NCI-H526 treated with DMSO at 0.1 percent for 48 hours (cell line): ENCODE data around the gene TRMT44.
"Not testable (repeated sequence)": the region's sequence is repeated elsewhere in the genome, so short reads cannot be mapped to it uniquely, and the experiment has no call there.

Experiments used
- DNase-seq: peaks from one replicate; lab custom pipeline; 2025; lab: John Stamatoyannopoulos, UW

Gene TRMT44

GRCh38 chr4:8407316-8407715 lies 33.3 kb upstream of the TRMT44 start:
- no peak for DNase-seq

DNA sequence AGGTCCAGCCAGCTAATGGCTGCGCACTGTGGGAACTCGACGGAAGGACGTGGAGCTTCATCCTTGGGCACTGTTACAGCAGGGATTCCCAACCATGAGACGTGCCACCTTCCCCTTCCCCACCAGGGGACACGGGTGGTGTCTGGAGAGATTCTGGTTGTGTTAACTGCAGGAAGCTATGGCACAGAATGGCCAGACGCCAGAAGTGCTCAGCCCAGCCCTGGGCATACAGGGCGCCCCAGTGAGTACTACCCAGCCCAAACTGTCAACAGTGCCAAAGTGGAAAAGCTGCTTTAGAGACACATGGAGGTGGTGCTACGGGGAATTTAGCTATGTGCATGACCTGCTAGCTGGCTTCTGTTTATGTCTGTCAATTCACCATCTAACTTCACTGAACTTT lies 32.8 kb upstream of the TRMT44 start:
- DNase-seq, result no peak

GRCh38 chr4:8409264-8410065 lies 31.1 kb upstream of the TRMT44 start:
- no peak for DNase-seq

DNA sequence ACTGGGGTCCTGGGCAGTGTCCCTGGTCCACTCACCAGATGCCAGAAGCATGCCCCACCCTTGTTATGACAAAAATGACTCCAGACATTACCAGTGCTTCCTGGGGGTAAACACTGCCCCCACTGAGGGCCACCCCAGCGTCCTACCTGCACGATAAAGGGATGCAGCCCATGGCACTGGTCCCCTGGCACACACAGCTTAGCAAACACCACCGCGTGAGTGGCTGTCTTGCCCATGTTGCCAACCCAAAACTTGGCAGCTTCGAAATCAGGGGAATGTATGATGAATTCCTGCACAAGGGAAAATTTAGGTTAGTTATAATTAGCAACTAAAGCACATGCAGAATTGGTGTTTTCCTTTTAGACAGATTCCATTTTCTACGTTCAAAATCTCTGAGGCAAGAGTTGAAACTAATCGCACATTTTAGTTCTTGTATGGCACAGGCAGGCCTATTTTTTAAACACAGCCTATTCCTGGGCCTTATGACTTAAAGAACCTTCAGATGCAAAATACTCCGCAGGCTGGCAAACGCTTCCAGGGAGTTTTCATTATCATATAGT lies 30.4 kb upstream of the TRMT44 start:
- no peak for DNase-seq

- peak; percentile 94 for DNase-seq
Observed at GRCh38 chr4:8410641-8411271, 29.8 kb upstream of the TRMT44 start.

GRCh38 chr4:8411351-8412180 lies 29.0 kb upstream of the TRMT44 start:
- no peak for DNase-seq

GRCh38 chr4:8412288-8412687 lies 28.3 kb upstream of the TRMT44 start:
- DNase-seq, result no peak

DNA sequence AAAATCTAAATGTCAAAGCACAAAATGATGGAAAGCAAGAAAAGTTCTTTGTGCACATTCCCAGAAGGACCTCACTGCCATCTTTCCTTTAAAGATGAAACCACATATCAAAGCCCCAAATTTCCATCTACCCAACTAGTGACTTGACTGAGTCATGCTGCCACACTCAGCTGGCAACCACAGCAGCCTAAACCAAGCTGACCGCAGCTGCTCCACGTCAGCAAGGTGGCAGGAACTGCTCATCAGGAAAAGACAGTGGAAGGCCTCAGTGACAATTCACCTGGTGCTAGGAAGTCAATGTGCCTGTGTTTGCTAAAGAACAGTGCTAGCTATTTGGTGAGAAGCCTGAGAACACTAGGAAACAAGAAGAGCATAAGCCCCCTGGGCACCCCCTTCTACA lies 26.2 kb upstream of the TRMT44 start:
- no peak for DNase-seq

GRCh38 chr4:8417071-8417614 lies 23.4 kb upstream of the TRMT44 start:
- DNase-seq, result no peak

- no peak for DNase-seq
Observed at GRCh38 chr4:8419222-8420041, 21.1 kb upstream of the TRMT44 start.

DNA sequence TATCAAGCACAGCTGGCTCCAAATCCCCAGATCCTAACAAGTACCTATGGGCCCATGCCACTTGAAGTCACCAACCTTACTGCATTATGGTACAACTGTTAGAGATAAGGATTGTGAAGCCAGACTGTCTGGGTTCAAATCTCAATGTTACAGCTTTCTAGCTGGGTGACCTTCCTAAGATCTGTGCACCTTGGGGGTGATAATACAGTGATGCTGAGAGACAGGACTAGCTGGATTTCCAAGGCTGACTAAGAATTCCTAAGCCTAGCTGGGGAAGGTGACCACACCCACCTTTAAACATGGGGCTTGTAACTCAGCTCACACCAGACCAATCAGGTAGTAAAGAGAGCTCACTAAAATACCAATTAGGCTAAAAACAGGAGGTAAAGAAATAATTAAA lies 20.4 kb upstream of the TRMT44 start:
- DNase-seq, result not testable (repeated sequence)

- DNase-seq, result no peak
Observed at GRCh38 chr4:8422327-8422726, 18.2 kb upstream of the TRMT44 start.

DNA sequence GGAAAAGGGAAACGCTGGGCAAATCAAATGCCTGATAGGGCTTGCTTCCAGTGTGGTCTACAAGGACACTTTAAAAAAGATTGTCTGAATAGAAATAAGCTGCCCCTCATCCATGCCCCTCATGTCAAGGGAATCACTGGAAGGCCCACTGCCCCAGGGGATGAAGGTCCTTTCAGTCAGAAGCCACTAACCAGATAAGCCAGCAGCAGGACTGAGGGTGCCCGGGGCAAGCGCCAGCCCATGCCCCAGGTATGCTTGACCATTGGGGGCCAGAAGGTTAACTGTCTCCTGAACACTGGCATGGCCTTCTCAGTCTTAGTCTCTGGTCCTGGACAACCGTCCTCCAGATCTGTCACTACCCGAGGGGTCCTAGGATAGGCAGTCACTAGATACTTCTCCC lies 17.8 kb upstream of the TRMT44 start:
- no peak for DNase-seq

DNA sequence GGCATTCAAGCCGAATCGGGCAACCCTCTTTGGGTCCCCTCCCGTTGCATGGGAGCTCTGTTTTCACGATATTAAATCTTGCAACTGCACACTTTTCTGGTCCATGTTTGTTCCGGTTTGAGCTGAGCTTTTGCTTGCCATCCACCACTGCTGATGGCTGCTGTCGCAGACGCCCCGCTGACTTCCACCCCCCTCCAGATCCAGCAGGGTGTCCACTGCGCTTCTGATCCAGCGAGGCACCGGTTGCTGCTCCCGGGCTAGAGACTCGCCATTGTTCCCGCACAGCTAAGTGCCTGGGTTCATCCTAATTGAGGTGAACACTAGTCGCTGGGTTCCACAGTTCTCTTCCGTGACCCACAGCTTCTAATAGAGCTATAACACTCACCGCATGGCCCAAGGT lies 13.3 kb upstream of the TRMT44 start:
- no peak for DNase-seq

DNA sequence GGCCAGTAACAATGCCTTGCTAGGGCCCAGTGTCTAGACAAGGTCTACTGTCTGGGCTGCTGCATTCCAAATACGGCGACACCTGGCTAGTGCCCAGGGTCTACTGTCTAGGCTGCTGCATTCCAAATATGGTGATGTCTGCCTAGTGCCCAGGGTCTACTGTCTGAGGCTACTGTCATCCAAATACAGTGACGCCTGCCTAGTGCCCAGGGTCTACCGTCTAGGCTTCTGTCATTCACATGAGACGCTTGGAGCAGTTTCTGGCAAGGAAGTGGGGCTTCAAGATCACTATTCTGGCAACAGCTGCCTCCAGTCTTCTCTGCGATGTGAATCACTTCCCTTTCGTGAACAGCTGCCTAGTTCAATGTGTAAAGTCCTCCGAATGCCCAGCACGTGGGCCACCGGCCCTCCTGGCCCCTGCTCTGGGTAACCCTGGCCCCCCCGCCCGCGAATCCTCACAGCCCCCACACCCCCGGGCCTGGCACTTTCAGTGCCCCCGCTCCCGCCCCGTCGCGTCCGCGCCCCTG lies 12.8 kb upstream of the TRMT44 start:
- no peak for DNase-seq

GRCh38 chr4:8428288-8429097 lies 12.1 kb upstream of the TRMT44 start:
- DNase-seq, result peak; percentile 57

DNA sequence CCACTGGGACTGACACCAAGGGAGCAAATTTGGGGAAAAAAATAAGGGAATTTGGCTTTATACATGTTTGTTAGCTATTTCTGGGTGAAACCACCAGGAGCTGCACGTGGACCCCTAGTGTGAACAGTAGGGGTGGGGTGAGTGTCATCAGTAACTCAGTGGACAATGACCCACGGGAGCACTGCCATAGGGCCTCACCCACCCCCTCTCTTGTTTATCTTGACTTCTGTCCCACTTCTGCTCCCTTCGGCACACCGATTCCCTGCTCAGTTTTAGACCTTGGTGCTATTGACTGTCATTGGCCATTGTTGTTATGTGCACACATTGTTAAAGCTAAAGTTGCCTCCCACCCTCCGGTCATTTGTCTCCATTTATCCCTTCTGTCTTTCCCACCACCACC lies 9.0 kb upstream of the TRMT44 start:
- DNase-seq, result no peak

- DNase-seq, result no peak
Observed at GRCh38 chr4:8433136-8433535, 7.4 kb upstream of the TRMT44 start.

DNA sequence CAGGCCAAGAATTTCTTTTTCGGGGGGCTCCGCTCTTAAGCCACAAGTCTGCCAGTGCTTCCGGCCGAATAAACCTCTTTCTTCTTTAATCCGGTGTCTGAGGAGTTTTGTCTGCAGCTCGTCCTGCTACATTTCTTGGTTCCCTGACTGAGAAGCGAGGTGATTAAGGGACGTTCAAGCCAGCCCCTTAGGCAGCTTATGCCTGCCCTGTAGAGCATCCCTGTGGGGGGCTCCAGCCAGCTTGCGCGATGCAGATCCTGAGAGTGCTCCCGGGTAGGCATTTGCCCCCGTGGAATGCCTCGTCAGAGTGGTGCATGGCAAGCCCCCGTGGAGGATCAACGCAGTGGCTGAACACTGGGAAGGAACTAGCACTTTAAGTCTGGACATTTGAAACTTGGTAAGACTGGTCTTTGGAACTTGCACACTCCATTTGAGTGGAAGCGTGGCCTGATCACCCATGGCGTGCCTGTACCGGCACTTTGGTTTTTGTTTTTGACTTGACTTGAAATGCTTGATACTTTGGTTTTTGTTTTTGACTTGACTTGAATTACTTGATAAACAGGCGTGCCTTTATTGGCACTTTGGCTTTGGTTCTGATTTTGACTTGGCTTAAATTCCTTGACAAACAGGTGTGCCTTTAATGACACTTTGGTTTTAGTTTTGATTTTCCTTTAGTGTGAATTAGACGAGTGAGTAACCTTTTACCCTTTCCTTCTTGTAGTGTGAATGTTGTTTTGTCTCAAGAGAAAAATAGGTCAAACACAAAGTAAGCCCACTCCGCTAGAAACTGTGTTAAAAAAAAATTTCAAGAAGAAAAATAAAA lies 6.1 kb upstream of the TRMT44 start:
- no peak for DNase-seq
